HG03175 (cell line): Measurements from ENCODE around the gene PRRX2.
"Not testable (repeated sequence)": the region's sequence is repeated elsewhere in the genome, so short reads cannot be mapped to it uniquely, and the experiment has no call there.

Experiments used
- ATAC-seq: cut with Tn5 transposase; IDR thresholded peaks from one replicate; pipeline ENCODE4 v1.9.1; 2021; ENCODE audit warnings: mild to moderate bottlenecking, moderate library complexity; ENCODE audit not compliant: unreplicated experiment

The PRRX2 gene

GRCh38 chr9:129755151-129755550 is 89.7 kb downstream of the PRRX2 start:
- ATAC-seq, result no peak

DNA sequence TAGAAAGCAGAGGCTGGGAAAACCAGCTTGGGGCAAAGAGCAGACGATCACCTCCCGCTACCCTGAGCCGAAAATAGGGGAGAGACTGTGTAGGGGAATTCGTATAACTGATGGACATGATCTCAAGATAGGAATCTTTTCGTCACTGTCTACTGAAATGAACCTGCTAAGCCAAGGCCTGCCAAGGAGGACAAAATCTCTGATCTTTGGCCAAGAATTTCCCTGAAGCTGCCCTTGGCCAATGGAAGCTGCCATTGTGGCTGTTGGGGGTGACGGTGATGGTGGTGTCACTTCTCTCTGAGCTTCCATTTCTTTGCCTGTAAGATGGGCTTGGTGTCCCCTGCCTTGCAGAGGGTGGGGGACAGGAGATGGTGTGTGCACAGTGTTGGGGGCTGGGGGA is 90.7 kb downstream of the PRRX2 start:
- ATAC-seq, result no peak

DNA sequence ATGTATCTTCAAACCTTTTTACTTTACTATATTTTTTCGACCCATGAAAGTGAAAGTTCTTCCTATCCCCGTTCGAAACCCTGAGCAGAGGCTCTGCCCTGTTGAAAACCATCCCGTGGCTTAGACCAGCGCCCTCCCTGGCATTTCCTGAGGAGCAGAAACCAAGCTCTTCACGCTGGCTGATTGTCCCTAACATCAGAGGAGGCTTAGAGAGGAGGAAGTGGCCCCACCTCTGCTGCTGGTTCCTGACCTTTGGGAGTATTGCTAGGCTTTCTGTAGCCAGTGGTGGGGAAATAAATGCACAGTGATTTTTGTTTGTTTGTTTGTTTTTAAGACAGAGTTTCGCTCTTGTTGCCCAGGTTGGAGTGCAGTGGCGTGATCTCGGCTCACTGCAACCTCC is 91.6 kb downstream of the PRRX2 start:
- ATAC-seq, result no peak

GRCh38 chr9:129759319-129759718 is 93.9 kb downstream of the PRRX2 start:
- no peak for ATAC-seq

DNA sequence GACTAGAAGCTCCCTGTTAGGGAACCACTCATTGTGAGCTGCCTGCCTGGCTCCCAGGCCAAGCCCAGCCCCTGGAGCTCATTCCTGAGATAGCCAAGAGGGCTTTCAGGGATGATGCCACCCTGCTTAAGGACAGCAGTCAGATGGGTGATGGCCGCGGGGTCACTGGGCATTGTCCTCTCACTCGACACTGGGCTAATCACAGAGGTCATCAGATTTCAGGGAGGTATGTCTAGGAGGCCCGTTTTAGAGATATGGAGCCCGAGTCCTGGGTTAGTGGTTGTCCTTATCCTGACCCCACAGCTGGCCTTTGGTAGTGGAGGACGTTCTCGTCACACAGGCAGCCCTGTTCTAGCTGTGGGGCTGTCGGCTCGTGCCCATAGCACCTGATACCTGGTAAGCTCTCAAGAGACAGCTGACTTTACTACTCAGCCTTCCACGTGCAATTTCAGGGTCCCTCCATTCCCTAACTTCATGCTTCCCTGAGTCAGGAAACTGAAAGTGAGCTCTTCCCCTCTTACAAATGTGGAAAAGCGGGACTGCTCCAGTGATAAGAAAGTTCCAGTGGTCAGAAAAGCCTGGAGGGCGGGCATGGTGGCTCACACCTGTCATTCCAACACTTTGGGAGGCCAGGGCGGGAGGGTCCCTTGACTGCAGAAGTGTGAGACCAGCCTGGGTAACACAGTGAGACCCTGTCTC is 94.5 kb downstream of the PRRX2 start:
- ATAC-seq, result no peak

GRCh38 chr9:129760784-129761183 is 95.3 kb downstream of the PRRX2 start:
- ATAC-seq, result not testable (repeated sequence)

DNA sequence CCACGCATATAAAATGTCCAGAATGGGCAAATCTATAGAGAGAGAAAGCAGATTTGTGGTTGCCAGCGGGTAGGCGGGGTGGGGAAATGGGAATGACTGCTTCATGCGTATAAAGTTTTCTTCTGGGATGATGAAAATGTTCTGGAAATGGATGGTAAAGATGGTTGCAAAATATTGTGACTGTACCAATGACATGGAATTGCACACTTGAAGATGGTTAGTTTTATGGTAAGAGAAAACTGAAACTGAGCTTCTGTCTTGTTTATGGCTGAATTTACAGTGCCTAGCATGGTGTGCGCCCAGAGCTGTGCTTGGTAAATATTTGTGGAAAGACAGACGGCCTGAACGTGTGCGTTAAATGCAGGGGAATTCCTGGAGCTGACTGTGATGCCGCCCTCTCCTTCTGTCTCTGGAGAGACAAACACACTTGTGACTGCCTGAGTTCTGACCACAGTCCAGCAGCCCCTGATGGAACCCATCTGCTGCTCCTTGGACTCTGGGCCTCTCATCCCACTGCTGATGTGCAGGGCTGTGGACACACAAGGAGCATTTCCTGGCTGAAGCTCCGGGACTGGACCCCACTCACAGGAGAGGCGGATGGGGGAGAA is 96.0 kb downstream of the PRRX2 start:
- no peak for ATAC-seq

DNA sequence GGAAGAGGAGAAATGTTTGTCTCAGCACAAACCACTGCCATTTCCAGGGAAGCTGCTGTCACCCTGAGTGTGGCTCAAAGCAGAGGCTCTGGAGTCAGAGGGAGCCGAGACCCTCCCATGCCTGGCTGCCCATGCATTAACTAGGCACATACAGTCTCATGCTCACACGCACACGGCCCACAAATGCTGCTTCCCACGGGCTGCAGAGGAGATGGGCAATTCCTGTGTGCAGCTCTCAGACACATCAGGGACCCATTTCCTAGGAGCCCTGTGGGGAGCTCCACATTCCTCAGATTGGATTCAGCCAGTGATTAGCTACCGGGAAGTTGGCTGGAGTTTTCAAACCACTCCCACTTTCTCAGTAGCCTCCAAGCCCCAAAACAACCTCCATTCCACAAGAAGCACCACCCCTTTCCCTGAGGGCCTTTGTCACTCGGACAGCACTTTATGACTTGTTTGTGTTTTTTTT is 96.5 kb downstream of the PRRX2 start:
- ATAC-seq, result no peak

- ATAC-seq, result not testable (repeated sequence)
Observed at GRCh38 chr9:129762370-129762984, 97.0 kb downstream of the PRRX2 start.

DNA sequence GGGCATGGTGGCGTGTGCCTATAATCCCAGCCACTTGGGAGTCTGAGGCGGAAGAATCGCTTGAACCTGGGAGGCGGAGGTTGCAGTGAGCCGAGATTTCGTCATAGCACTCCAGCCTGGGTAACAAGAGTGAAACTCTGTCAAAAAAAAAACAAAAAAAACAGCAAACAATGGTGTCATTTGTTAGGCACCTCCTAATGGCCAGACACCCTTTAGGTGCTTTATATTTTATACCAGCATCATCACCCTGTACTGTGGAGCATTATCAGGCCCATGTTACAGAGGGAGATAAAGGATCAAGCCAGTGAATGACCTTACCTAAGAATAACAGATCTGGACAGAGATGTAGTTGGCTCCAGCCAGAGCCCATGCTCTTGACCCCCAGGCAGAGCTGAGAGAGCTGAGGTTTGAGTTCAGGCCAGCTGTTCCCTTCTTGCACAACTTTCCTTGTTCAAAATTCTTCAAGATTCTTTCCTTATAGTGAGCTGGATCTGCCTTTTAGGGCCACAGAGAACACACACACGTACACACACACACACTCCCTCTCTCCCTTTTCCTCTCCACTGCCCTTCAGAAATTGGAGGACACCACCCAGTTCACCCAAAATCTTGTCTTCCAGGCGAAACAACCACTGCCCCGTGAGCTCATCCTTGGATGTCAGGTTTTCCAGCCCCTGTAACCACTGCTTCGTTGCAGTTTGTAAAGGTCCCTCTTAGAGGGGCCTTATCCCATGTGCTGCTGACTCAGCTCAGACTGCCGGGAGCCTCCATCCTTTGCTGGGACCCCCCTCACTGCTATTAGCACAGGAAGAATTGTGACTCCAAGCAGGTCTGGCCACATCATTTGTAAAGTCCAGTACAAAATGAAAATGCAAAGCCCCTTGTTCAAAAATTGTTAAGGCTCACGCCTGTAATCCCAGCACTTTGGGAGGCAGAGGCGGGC is 97.8 kb downstream of the PRRX2 start:
- no peak for ATAC-seq

GRCh38 chr9:129765764-129766317 is 100.4 kb downstream of the PRRX2 start:
- no peak for ATAC-seq

- ATAC-seq, result no peak
Observed at GRCh38 chr9:129768486-129768885, 103.0 kb downstream of the PRRX2 start.

GRCh38 chr9:129769669-129770068 is 104.2 kb downstream of the PRRX2 start:
- no peak for ATAC-seq

DNA sequence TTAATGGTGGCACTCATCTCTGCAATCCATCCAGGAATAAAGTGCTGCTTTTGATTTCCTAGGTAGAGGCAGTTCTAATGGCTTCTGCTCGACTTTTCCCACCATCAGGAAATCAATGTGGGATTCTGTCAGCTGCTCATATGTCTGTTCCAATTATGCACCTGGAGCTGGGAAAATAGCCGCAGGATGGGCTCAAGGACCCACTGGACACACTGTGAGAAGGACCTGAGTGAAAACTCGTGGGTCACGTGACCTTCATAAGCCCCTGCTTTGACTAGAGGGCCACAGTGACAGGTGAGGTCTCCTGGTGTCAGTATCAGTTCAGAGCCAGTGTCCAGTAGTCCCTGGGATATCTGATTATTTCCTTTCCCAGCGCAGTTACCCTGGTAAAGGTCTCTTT is 105.3 kb downstream of the PRRX2 start:
- ATAC-seq, result no peak
